Fibroblast of lung (primary cell): ENCODE results near the gene TNFSF9. TPM values are rescaled to one million over a fixed set of nuclear protein-coding genes. Genes with fewer than 3 reads are reported as not detected.
"Not testable (repeated sequence)": the region's sequence is repeated elsewhere in the genome, so short reads cannot be mapped to it uniquely, and the experiment has no call there.

Source experiments
- DNase-seq, 2 donors: peaks; one replicate each; pipeline versions ENCODE4 v3.0.0 to v3.0.0-alpha.2; 2010; ENCODE audit warnings: low read depth in 2 of 2
- H2AFZ ChIP-seq: 2 replicates; pipeline ENCODE4 v1.5.1; 2012; ENCODE audit warnings: low read length, control low read depth, inconsistent platforms
- H3K27ac ChIP-seq: 2 replicates; pipeline ENCODE4 v1.5.1; 2011; ENCODE audit warnings: low read length, control low read depth; ENCODE audit not compliant: insufficient read depth
- H3K27me3 ChIP-seq: 2 replicates; pipeline ENCODE4 v1.5.1; 2011; ENCODE audit warnings: mild to moderate bottlenecking, low read length; ENCODE audit not compliant: control insufficient read depth, insufficient read depth
- H3K36me3 ChIP-seq: 2 replicates; pipeline ENCODE4 v1.5.1; 2011; ENCODE audit warnings: low read length; ENCODE audit not compliant: control insufficient read depth, insufficient read depth
- H3K4me1 ChIP-seq: 2 replicates; pipeline ENCODE4 v1.5.1; 2011; ENCODE audit warnings: low read length; ENCODE audit not compliant: control insufficient read depth, insufficient read depth; ENCODE audit errors: extremely low read depth
- H3K4me2 ChIP-seq: 2 replicates; pipeline ENCODE4 v1.5.1; 2011; ENCODE audit warnings: low read length, control low read depth; ENCODE audit not compliant: insufficient read depth; ENCODE audit errors: extremely low read depth
- H3K4me3 ChIP-seq, 4 experiments: fragments of 200-600 bp in 1 of 4; sonication (generic) in 1 of 4; replicated peaks in 1 of 4; 2 replicates each; pipeline ENCODE4 v1.5.1; 2011 to 2016; ENCODE audit warnings: low read length in 4 of 4, low read depth in 3 of 4, mild to moderate bottlenecking in 3 of 4, control low read depth in 2 of 4, inconsistent platforms in 1 of 4, mixed read lengths in 1 of 4; ENCODE audit not compliant: insufficient read depth in 1 of 4; ENCODE audit errors: control extremely low read depth in 1 of 4
- H3K79me2 ChIP-seq: 2 replicates; pipeline ENCODE4 v1.5.1; 2012; ENCODE audit warnings: mild to moderate bottlenecking, low read length, inconsistent platforms; ENCODE audit not compliant: control insufficient read depth, insufficient read depth
- H3K9ac ChIP-seq: 2 replicates; pipeline ENCODE4 v1.5.1; 2011; ENCODE audit warnings: mild to moderate bottlenecking, low read length, control low read depth; ENCODE audit not compliant: insufficient read depth
- H3K9me3 ChIP-seq: 2 replicates; pipeline ENCODE4 v1.5.1; 2012; ENCODE audit warnings: low read depth, low read length; ENCODE audit not compliant: control insufficient read depth, insufficient read depth
- H4K20me1 ChIP-seq: 2 replicates; pipeline ENCODE4 v1.5.1; 2011; ENCODE audit warnings: low read length; ENCODE audit not compliant: control insufficient read depth, insufficient read depth; ENCODE audit errors: extremely low read depth
- EZH2 ChIP-seq: IDR thresholded peaks from 2 replicates; pipeline ENCODE4 v1.5.1; 2012; ENCODE audit warnings: low read length, control low read depth, mild to moderate bottlenecking; ENCODE audit errors: missing control alignments
- polyA plus RNA-seq, 2 donors: library from polyadenylated mRNA; depleted of rRNA in 1 of 2; stranded (reverse) in 1 of 2; unstranded in 1 of 2; fragments of >200 nt; gene quantifications; 2 replicates each; pipeline ENCODE4 v1.2.1, GENCODE V29; 2011 to 2012; ENCODE audit warnings: missing spikeins in 1 of 2
- total RNA-seq: library from RNA; depleted of rRNA; stranded (reverse); fragments of >200 nt; gene quantifications from 2 replicates; pipeline ENCODE4 v1.2.1, GENCODE V29; 2014
- TF ChIP-seq, protein P1 (sequence below), 2 donors: IDR thresholded peaks in 1 of 2; conservative IDR thresholded peaks in 1 of 2; 1 replicate in 1 of 2; 2 replicates in 1 of 2; pipeline ENCODE4 v1.5.1; 2011 to 2012; ENCODE audit warnings: low read length in 2 of 2, control low read depth in 1 of 2, inconsistent platforms in 1 of 2, low read depth in 1 of 2, mild to moderate bottlenecking in 1 of 2

The TNFSF9 gene
- total and polyA plus RNA-seq, 2 donors (not counting 1 experiment from before 2014, with no cell fraction given): 0.22 to 0.66 TPM

GRCh38 chr19:6501740-6502648 lies 28.8 kb upstream of the TNFSF9 start, which contains the start of gene TUBB4A:
Gene TUBB4A (minus strand): TSS chr19:6502309. CDS start chr19:6502212, 97 bp downstream.
- Histone ChIP-seq H3K27ac (no peak within 1 kb of the TSS), H3K4me2 (no peak within 1 kb of the TSS), H2AFZ (no peak within 1 kb of the TSS), H3K4me3 (no peak within 1 kb of the TSS), H3K4me1 (no peaks in the 10 kb centered on the region), H3K36me3 (no peaks in the 10 kb centered on the region), H3K9me3 (no peaks in the 10 kb centered on the region), H3K79me2 (no peaks in the 10 kb centered on the region), H3K9ac (no peak within 1 kb of the TSS), H4K20me1 (no peaks in the 10 kb centered on the region), H3K27me3 (no peaks in the 10 kb centered on the region)
- DNase-seq: no peak
- TF ChIP-seq EZH2: no peak
- TF ChIP-seq, protein P1, sequence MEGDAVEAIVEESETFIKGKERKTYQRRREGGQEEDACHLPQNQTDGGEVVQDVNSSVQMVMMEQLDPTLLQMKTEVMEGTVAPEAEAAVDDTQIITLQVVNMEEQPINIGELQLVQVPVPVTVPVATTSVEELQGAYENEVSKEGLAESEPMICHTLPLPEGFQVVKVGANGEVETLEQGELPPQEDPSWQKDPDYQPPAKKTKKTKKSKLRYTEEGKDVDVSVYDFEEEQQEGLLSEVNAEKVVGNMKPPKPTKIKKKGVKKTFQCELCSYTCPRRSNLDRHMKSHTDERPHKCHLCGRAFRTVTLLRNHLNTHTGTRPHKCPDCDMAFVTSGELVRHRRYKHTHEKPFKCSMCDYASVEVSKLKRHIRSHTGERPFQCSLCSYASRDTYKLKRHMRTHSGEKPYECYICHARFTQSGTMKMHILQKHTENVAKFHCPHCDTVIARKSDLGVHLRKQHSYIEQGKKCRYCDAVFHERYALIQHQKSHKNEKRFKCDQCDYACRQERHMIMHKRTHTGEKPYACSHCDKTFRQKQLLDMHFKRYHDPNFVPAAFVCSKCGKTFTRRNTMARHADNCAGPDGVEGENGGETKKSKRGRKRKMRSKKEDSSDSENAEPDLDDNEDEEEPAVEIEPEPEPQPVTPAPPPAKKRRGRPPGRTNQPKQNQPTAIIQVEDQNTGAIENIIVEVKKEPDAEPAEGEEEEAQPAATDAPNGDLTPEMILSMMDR (conservative IDR thresholded peaks at IDR 0.05 in 1 of 2, IDR thresholded peaks at IDR 0.05 in 1 of 2; ENCODE audit: low read depth in 1 of 2, low read length in 2 of 2): no peak

DNA sequence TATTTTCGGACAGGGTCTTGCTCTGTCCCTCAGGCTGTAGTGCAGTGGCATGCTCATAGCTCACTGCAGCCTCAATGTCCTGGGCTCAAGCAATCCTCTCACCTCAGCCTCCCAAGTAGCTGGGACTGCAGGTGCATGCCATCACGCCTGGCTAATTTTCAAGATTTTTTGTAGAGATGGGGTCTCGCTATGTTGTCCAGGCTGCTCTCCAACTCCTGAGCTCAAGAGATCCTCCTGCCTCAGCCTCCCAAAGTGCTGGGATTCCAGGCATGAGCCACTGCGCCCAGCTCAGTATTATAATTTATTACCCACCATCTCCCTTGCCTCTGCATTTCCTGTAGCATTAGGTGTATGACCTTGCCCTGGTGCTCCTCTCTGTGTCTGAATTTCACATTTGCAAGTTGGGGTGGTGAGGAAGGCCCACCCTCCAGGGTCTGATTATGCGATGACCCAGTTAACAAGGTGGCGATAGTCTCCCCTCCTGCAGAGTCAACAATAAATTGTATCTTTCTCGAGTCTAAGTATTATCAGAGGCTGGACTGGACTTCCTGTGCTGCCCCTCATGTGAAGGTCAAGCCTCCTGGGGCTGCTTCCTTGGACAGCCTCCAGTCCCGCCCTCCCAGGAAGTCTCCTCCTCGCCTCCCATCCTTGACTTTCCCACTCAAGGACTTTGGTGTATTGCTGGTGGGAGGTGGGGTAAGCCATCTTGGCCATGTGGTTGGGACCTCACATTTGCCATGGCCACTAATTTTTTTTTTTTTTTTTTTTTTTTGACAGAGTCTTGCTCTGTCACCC lies 27.2 kb upstream of the TNFSF9 start:
- H3K27ac ChIP-seq: no peak overlapping the region
- H2AFZ ChIP-seq: no peak overlapping the region
- no peaks in the 10 kb centered on the region for H3K4me1 ChIP-seq
- no peaks in the 10 kb centered on the region for H3K36me3 ChIP-seq
- no peak overlapping the region for H3K9ac ChIP-seq
- no peaks in the 10 kb centered on the region for H3K79me2 ChIP-seq
- H3K27me3 ChIP-seq: no peaks in the 10 kb centered on the region
- no peaks in the 10 kb centered on the region for H4K20me1 ChIP-seq
- no peaks in the 10 kb centered on the region for H3K9me3 ChIP-seq
- DNase-seq: no peak
- H3K4me3 ChIP-seq: no peak overlapping the region
- no peak overlapping the region for H3K4me2 ChIP-seq
- TF ChIP-seq, protein P1 (conservative IDR thresholded peaks at IDR 0.05 in 1 of 2, IDR thresholded peaks at IDR 0.05 in 1 of 2; ENCODE audit: low read depth in 1 of 2, low read length in 2 of 2): no peak
- TF ChIP-seq EZH2: no peak

DNA sequence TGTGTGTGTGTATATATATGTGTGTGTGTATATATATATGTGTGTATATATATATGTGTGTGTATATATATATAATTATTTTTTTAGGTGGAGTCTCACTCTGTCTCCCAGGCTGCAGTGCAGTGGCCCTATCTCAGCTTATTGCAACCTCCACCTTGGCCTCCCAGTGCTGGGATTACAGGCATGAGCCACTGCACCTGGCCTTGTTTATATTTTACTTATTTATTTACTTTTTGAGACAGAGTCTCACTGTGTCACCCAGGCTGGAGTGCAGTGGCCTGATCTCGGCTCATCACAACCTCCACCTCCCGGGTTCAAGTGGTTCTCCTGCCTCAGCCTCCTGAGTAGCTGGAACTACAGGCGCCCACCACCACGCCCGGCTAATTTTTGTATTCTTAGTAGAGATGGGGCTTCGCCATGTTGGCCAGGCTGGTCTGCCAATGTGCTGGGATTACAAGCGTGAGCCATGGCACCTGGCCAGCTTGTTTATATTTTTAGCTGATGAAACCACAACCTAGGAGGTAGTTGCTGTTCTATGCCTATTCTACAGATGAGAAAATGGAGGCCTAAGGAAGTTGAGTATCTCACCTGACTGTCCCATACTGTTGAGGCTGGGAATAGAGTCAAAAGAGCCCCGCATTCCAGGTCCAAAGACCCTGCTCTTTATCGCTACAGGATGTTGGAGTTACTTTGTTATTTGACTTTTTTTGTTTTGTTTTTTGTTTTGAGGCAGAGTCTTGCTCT lies 22.6 kb upstream of the TNFSF9 start:
- H3K79me2 ChIP-seq, H4K20me1 ChIP-seq, H3K9me3 ChIP-seq, H3K4me1 ChIP-seq, H3K36me3 ChIP-seq, H2AFZ ChIP-seq, DNase-seq, H3K27me3 ChIP-seq, H3K27ac ChIP-seq, H3K9ac ChIP-seq, H3K4me2 ChIP-seq, H3K4me3 ChIP-seq: not testable (repeated sequence)
